ENCODE data around the gene CAMK2A.
A peak's percentile ranks its signal among the peaks of the same experiment; 100 is the strongest.

The CAMK2A gene

GRCh38 chr5:150221471-150221870 is 68.1 kb downstream of the CAMK2A start:
- peaks cover 13% of the 10 kb centered on the region for H3K27me3 Mint-ChIP-seq
- ATAC-seq (no peak), DNase-seq (no peak)
- H3K4me1 Mint-ChIP-seq = no peaks in the 10 kb centered on the region
- H3K27ac Mint-ChIP-seq = no peak overlapping the region
- H3K36me3 Mint-ChIP-seq (ENCODE audit: low read depth) = no peaks in the 10 kb centered on the region
- H3K9me3 Mint-ChIP-seq = no peaks in the 10 kb centered on the region
- no peak overlapping the region for H3K4me3 Mint-ChIP-seq

- Mint-ChIP-seq H3K4me1 (no peaks in the 10 kb centered on the region), H3K27me3 (peaks cover 13% of the 10 kb centered on the region), H3K27ac (no peak overlapping the region), H3K4me3 (no peak overlapping the region), H3K36me3 (ENCODE audit: low read depth) (no peaks in the 10 kb centered on the region), H3K9me3 (no peaks in the 10 kb centered on the region)
- DNase-seq (no peak), ATAC-seq (no peak)
Observed at GRCh38 chr5:150219861-150220260, 69.7 kb downstream of the CAMK2A start.

- Mint-ChIP-seq H3K36me3 (ENCODE audit: low read depth) (no peaks in the 10 kb centered on the region), H3K4me1 (no peaks in the 10 kb centered on the region), H3K27me3 (peaks cover 13% of the 10 kb centered on the region), H3K4me3 (no peak overlapping the region), H3K27ac (no peak overlapping the region), H3K9me3 (no peaks in the 10 kb centered on the region)
- ATAC-seq (no peak), DNase-seq (no peak)
Observed at GRCh38 chr5:150219142-150219541, 70.4 kb downstream of the CAMK2A start.

GRCh38 chr5:150218693-150219035 is 70.9 kb downstream of the CAMK2A start:
- Mint-ChIP-seq H3K4me1 (no peaks in the 10 kb centered on the region), H3K9me3 (no peaks in the 10 kb centered on the region), H3K36me3 (ENCODE audit: low read depth) (no peaks in the 10 kb centered on the region), H3K27me3 (peaks cover 13% of the 10 kb centered on the region), H3K4me3 (no peak overlapping the region), H3K27ac (no peak overlapping the region)
- DNase-seq (no peak), ATAC-seq (no peak)

GRCh38 chr5:150217873-150218692 is 71.5 kb downstream of the CAMK2A start:
- H3K4me1 Mint-ChIP-seq = no peaks in the 10 kb centered on the region
- ATAC-seq (peak; percentile 84), DNase-seq (peak; percentile 84)
- peaks cover 13% of the 10 kb centered on the region for H3K27me3 Mint-ChIP-seq
- H3K27ac Mint-ChIP-seq = no peak overlapping the region
- no peak overlapping the region for H3K4me3 Mint-ChIP-seq
- H3K9me3 Mint-ChIP-seq = no peaks in the 10 kb centered on the region
- no peaks in the 10 kb centered on the region for H3K36me3 Mint-ChIP-seq (ENCODE audit: low read depth)

GRCh38 chr5:150217038-150217437 is 72.5 kb downstream of the CAMK2A start:
- Mint-ChIP-seq H3K27ac (no peak overlapping the region), H3K9me3 (no peaks in the 10 kb centered on the region), H3K36me3 (ENCODE audit: low read depth) (no peaks in the 10 kb centered on the region), H3K4me1 (no peaks in the 10 kb centered on the region), H3K27me3 (peaks cover 13% of the 10 kb centered on the region), H3K4me3 (no peak overlapping the region)
- DNase-seq (no peak), ATAC-seq (no peak)

- no peak for DNase-seq
- H3K27me3 Mint-ChIP-seq = peaks cover 13% of the 10 kb centered on the region
- H3K9me3 Mint-ChIP-seq = no peaks in the 10 kb centered on the region
- H3K27ac Mint-ChIP-seq = no peak overlapping the region
- no peaks in the 10 kb centered on the region for H3K36me3 Mint-ChIP-seq (ENCODE audit: low read depth)
- H3K4me1 Mint-ChIP-seq = no peaks in the 10 kb centered on the region
- no peak for ATAC-seq
- no peak overlapping the region for H3K4me3 Mint-ChIP-seq
Observed at GRCh38 chr5:150215979-150216944, 73.3 kb downstream of the CAMK2A start.

- Mint-ChIP-seq H3K27ac (no peak overlapping the region), H3K4me1 (peaks cover 7% of the 10 kb centered on the region), H3K4me3 (no peak overlapping the region), H3K9me3 (no peaks in the 10 kb centered on the region), H3K27me3 (peaks cover 14% of the 10 kb centered on the region), H3K36me3 (ENCODE audit: low read depth) (no peaks in the 10 kb centered on the region)
- ATAC-seq = no peak
- no peak for DNase-seq
Observed at GRCh38 chr5:150214289-150214688, 75.3 kb downstream of the CAMK2A start.

- Mint-ChIP-seq H3K9me3 (no peaks in the 10 kb centered on the region), H3K27me3 (peaks cover 14% of the 10 kb centered on the region), H3K27ac (no peak overlapping the region), H3K4me1 (peaks cover 15% of the 10 kb centered on the region), H3K36me3 (ENCODE audit: low read depth) (no peaks in the 10 kb centered on the region), H3K4me3 (no peak overlapping the region)
- no peak for ATAC-seq
- DNase-seq = no peak
Observed at GRCh38 chr5:150213530-150213929, 76.0 kb downstream of the CAMK2A start.

- Mint-ChIP-seq H3K27me3 (peaks cover 18% of the 10 kb centered on the region), H3K27ac (no peak overlapping the region), H3K4me3 (no peak overlapping the region), H3K4me1 (peaks cover 20% of the 10 kb centered on the region), H3K9me3 (no peaks in the 10 kb centered on the region), H3K36me3 (ENCODE audit: low read depth) (no peaks in the 10 kb centered on the region)
- no peak for ATAC-seq
- DNase-seq = no peak
Observed at GRCh38 chr5:150211156-150212030, 78.2 kb downstream of the CAMK2A start.

GRCh38 chr5:150210644-150211043 is 78.9 kb downstream of the CAMK2A start:
- Mint-ChIP-seq H3K27ac (no peak overlapping the region), H3K9me3 (no peaks in the 10 kb centered on the region), H3K27me3 (peaks cover 18% of the 10 kb centered on the region), H3K4me1 (peaks cover 20% of the 10 kb centered on the region), H3K36me3 (ENCODE audit: low read depth) (no peaks in the 10 kb centered on the region), H3K4me3 (no peak overlapping the region)
- no peak for DNase-seq
- ATAC-seq = no peak

- H3K4me1 Mint-ChIP-seq = peaks cover 20% of the 10 kb centered on the region
- peak; percentile 29 for DNase-seq
- peak; percentile 17 for ATAC-seq
- H3K4me3 Mint-ChIP-seq = no peak overlapping the region
- no peaks in the 10 kb centered on the region for H3K36me3 Mint-ChIP-seq (ENCODE audit: low read depth)
- H3K27me3 Mint-ChIP-seq = peaks cover 18% of the 10 kb centered on the region
- H3K9me3 Mint-ChIP-seq = no peaks in the 10 kb centered on the region
- no peak overlapping the region for H3K27ac Mint-ChIP-seq
Observed at GRCh38 chr5:150209099-150209635, 80.4 kb downstream of the CAMK2A start.

- DNase-seq (no peak), ATAC-seq (no peak)
- H3K36me3 Mint-ChIP-seq (ENCODE audit: low read depth) = no peaks in the 10 kb centered on the region
- H3K4me3 Mint-ChIP-seq = no peak overlapping the region
- peaks cover 18% of the 10 kb centered on the region for H3K27me3 Mint-ChIP-seq
- peaks cover 20% of the 10 kb centered on the region for H3K4me1 Mint-ChIP-seq
- H3K9me3 Mint-ChIP-seq = no peaks in the 10 kb centered on the region
- H3K27ac Mint-ChIP-seq = no peak overlapping the region
Observed at GRCh38 chr5:150208187-150209098, 81.1 kb downstream of the CAMK2A start.

All from activated naive CD8-positive, alpha-beta T cell treated with anti-CD3 and anti-CD28 coated beads, Interleukin-2, amount 50 U/mL, for 24 hours (primary cell).